H1 (cell line): Measurements from ENCODE around the gene SH3D19. TPM values are rescaled to one million over a fixed set of nuclear protein-coding genes. Genes with fewer than 3 reads are reported as not detected.

Source experiments
- CTCF ChIA-PET: fragments of 300-600 bp; sonication (Branson Sonifier 250); formaldehyde crosslinking; loops from one replicate; lab custom pipeline; 2021; ENCODE audit not compliant: partially characterized antibody; lab: Charles Lee
- POLR2A ChIA-PET: fragments of 300-600 bp; sonication (Branson Sonifier 250); formaldehyde crosslinking; loops from one replicate; lab custom pipeline; 2021; ENCODE audit warnings: inconsistent platforms; ENCODE audit not compliant: partially characterized antibody; lab: Charles Lee
- DNase-seq, 2 experiments: peaks; one replicate each; pipeline versions ENCODE4 v3.0.0 to v3.0.0-alpha.2; 2010 to 2022; ENCODE audit warnings: low spot score in 2 of 2, low read depth in 1 of 2, mixed read lengths in 1 of 2
- FAIRE-seq: peaks from 2 replicates; lab custom pipeline; 2011; peaks lifted over from hg19 to GRCh38; lab: Jason Lieb, UNC
- H2AFZ ChIP-seq: 2 replicates; pipeline ENCODE4 v1.8.1; 2012; ENCODE audit warnings: low read length, inconsistent platforms
- H2AK5ac ChIP-seq: 2 replicates; pipeline ENCODE4 v1.6.1; 2013; ENCODE audit warnings: low read depth, low read length
- H2BK120ac ChIP-seq: replicated peaks from 2 replicates; pipeline ENCODE3; 2013; ENCODE audit warnings: low read depth, low read length, inconsistent platforms
- H2BK12ac ChIP-seq: 2 replicates; pipeline ENCODE4 v1.6.1; 2013; ENCODE audit warnings: low read depth, low read length
- H2BK15ac ChIP-seq: 2 replicates; pipeline ENCODE4 v1.6.1; 2013; ENCODE audit warnings: low read length
- H2BK20ac ChIP-seq: 2 replicates; pipeline ENCODE4 v1.6.1; 2013; ENCODE audit warnings: low read length
- H2BK5ac ChIP-seq: 2 replicates; pipeline ENCODE4 v1.6.1; 2013; ENCODE audit warnings: low read depth, low read length
- H3K14ac ChIP-seq: 2 replicates; pipeline ENCODE4 v1.6.1; 2013; ENCODE audit warnings: inconsistent platforms; ENCODE audit not compliant: insufficient read length
- H3K18ac ChIP-seq: 2 replicates; pipeline ENCODE4 v1.6.1; 2013; ENCODE audit warnings: low read length; ENCODE audit errors: extremely low read depth
- H3K23ac ChIP-seq: 2 replicates; pipeline ENCODE4 v1.6.1; 2013; ENCODE audit warnings: inconsistent platforms; ENCODE audit not compliant: insufficient read length
- H3K23me2 ChIP-seq: 2 replicates; pipeline ENCODE4 v1.6.1; 2013; ENCODE audit warnings: low read depth, low read length
- H3K27ac ChIP-seq: 2 replicates; pipeline ENCODE4 v1.6.1; 2011; ENCODE audit warnings: low read depth, low read length, inconsistent platforms
- H3K27me3 ChIP-seq, 4 experiments: replicated peaks in 1 of 4; 1 replicate in 1 of 4; 2 replicates in 3 of 4; pipeline versions ENCODE4 v1.6.1 to v1.8.1; 2011 to 2013; ENCODE audit warnings: low read length in 3 of 4, mild to moderate bottlenecking in 3 of 4, inconsistent platforms in 2 of 4, mixed read lengths in 2 of 4, moderate library complexity in 1 of 4; ENCODE audit not compliant: control insufficient read depth in 3 of 4, insufficient read depth in 3 of 4; ENCODE audit errors: extremely low read depth in 1 of 4
- H3K36me3 ChIP-seq, 4 experiments: 2 replicates each; pipeline versions ENCODE4 v1.6.1 to v1.8.1; 2011 to 2013; ENCODE audit warnings: mild to moderate bottlenecking in 4 of 4, low read length in 3 of 4, moderate library complexity in 2 of 4, control low read depth in 1 of 4, inconsistent platforms in 1 of 4; ENCODE audit not compliant: insufficient read depth in 4 of 4, control insufficient read depth in 2 of 4
- H3K4ac ChIP-seq: replicated peaks from 2 replicates; pipeline ENCODE3; 2013; ENCODE audit warnings: low read length, low read depth, mixed read lengths, inconsistent platforms; ENCODE audit not compliant: insufficient read length
- H3K4me1 ChIP-seq, 4 experiments: replicated peaks in 1 of 4; 1 replicate in 1 of 4; 2 replicates in 3 of 4; pipeline versions ENCODE4 v1.6.1 to v1.8.1; 2011 to 2013; ENCODE audit warnings: low read length in 3 of 4, inconsistent platforms in 2 of 4, mixed read lengths in 1 of 4; ENCODE audit not compliant: insufficient read depth in 4 of 4, control insufficient read depth in 3 of 4
- H3K4me2 ChIP-seq, 2 experiments: 2 replicates each; pipeline versions ENCODE4 v1.6.1 to v1.8.1; 2011 to 2013; ENCODE audit warnings: low read depth in 2 of 2, low read length in 2 of 2, control low read depth in 1 of 2, inconsistent platforms in 1 of 2, mild to moderate bottlenecking in 1 of 2; ENCODE audit not compliant: insufficient read depth in 1 of 2
- H3K4me3 ChIP-seq, 4 experiments: fragments of 200-600, 300-600 bp in 1 of 4; sonication (generic), shearing (Covaris generic), sonication (Bioruptor Twin) in 1 of 4; 2 replicates each; pipeline versions ENCODE4 v1.5.1 to v1.8.1; 2011 to 2016; ENCODE audit warnings: low read length in 4 of 4, low read depth in 3 of 4, control low read depth in 2 of 4, inconsistent platforms in 2 of 4, mild to moderate bottlenecking in 2 of 4, mixed read lengths in 1 of 4, moderate library complexity in 1 of 4; ENCODE audit not compliant: insufficient read depth in 2 of 4; ENCODE audit errors: extremely low read depth in 1 of 4
- H3K56ac ChIP-seq: replicated peaks from 2 replicates; pipeline ENCODE3; 2013; ENCODE audit warnings: low read depth, mild to moderate bottlenecking, mixed read lengths, low read length, inconsistent platforms; ENCODE audit not compliant: insufficient read length
- H3K79me1 ChIP-seq: 2 replicates; pipeline ENCODE4 v1.6.1; 2013; ENCODE audit warnings: low read depth, low read length, control low read depth
- H3K79me2 ChIP-seq, 2 experiments: 2 replicates each; pipeline versions ENCODE4 v1.6.1 to v1.8.1; 2012 to 2013; ENCODE audit warnings: low read length in 2 of 2, mild to moderate bottlenecking in 2 of 2, inconsistent platforms in 1 of 2; ENCODE audit not compliant: insufficient read depth in 2 of 2, control insufficient read depth in 1 of 2
- H3K9ac ChIP-seq, 4 experiments: replicated peaks in 1 of 4; 1 replicate in 1 of 4; 2 replicates in 3 of 4; pipeline versions ENCODE4 v1.6.1 to v1.8.1; 2011 to 2013; ENCODE audit warnings: low read depth in 3 of 4, low read length in 3 of 4, control low read depth in 2 of 4, mild to moderate bottlenecking in 2 of 4, moderate library complexity in 2 of 4, inconsistent platforms in 1 of 4; ENCODE audit errors: extremely low read depth in 1 of 4
- H3K9me3 ChIP-seq, 2 experiments: 2 replicates each; pipeline versions ENCODE4 v1.6.1 to v1.8.1; 2012 to 2013; ENCODE audit warnings: mild to moderate bottlenecking in 2 of 2, moderate library complexity in 2 of 2, control low read depth in 1 of 2, inconsistent platforms in 1 of 2, low read depth in 1 of 2, low read length in 1 of 2, mixed read lengths in 1 of 2; ENCODE audit not compliant: insufficient read depth in 2 of 2
- H4K20me1 ChIP-seq, 2 experiments: replicated peaks in 1 of 2; 2 replicates each; pipeline versions ENCODE3 to v1.8.1; 2011 to 2013; ENCODE audit warnings: inconsistent platforms in 2 of 2, low read length in 2 of 2, mild to moderate bottlenecking in 1 of 2; ENCODE audit not compliant: insufficient read depth in 2 of 2, control insufficient read depth in 1 of 2
- H4K5ac ChIP-seq: 2 replicates; pipeline ENCODE4 v1.6.1; 2013; ENCODE audit warnings: low read length, low read depth, mixed read lengths, inconsistent platforms; ENCODE audit not compliant: insufficient read length
- H4K8ac ChIP-seq: 2 replicates; pipeline ENCODE4 v1.8.0; 2013; ENCODE audit warnings: mild to moderate bottlenecking, moderate library complexity, low read length, inconsistent platforms; ENCODE audit not compliant: insufficient read depth; ENCODE audit errors: extremely low read depth
- H4K91ac ChIP-seq: replicated peaks from 2 replicates; pipeline ENCODE3; 2013; ENCODE audit warnings: low read length, mixed read lengths, inconsistent platforms; ENCODE audit not compliant: insufficient read length
- ATF2 ChIP-seq: IDR thresholded peaks from 2 replicates; pipeline ENCODE4 v1.6.1; 2012; ENCODE audit warnings: low read length, inconsistent platforms
- E2F6 ChIP-seq: IDR thresholded peaks from 2 replicates; pipeline ENCODE4 v1.6.1; 2012; ENCODE audit warnings: inconsistent platforms
- EP300 ChIP-seq, 2 experiments: IDR thresholded peaks; 1 replicate in 1 of 2; 2 replicates in 1 of 2; pipeline ENCODE4 v1.6.1; 2011 to 2012; ENCODE audit warnings: low read depth in 2 of 2, low read length in 2 of 2, mild to moderate bottlenecking in 2 of 2, borderline replicate concordance in 1 of 2, inconsistent platforms in 1 of 2, moderate library complexity in 1 of 2
- JUN ChIP-seq: IDR thresholded peaks from 2 replicates; pipeline ENCODE4 v1.6.1; 2011; ENCODE audit warnings: low read depth, mild to moderate bottlenecking, improper control_type of control experiment, low read length
- RAD21 ChIP-seq, 2 experiments: IDR thresholded peaks in 1 of 2; conservative IDR thresholded peaks in 1 of 2; 2 replicates each; pipeline ENCODE4 v1.6.1; 2011; ENCODE audit warnings: low read depth in 2 of 2, low read length in 2 of 2, improper control_type of control experiment in 1 of 2, inconsistent platforms in 1 of 2, mild to moderate bottlenecking in 1 of 2, moderate library complexity in 1 of 2
- RNF2 ChIP-seq: fragments of 200-900, 300-1000 bp; sonication (generic); IDR thresholded peaks from 2 replicates; pipeline ENCODE4 v1.7.1; 2016; ENCODE audit warnings: borderline replicate concordance, low read depth, mild to moderate bottlenecking, antibody characterized with exemption, low read length; ENCODE audit not compliant: poor library complexity, severe bottlenecking; ENCODE audit errors: missing control alignments
- RXRA ChIP-seq: IDR thresholded peaks from 2 replicates; pipeline ENCODE4 v1.6.1; 2011; ENCODE audit warnings: low read depth, mild to moderate bottlenecking, low read length, moderate library complexity; ENCODE audit not compliant: insufficient read depth
- SP1 ChIP-seq: IDR thresholded peaks from 2 replicates; pipeline ENCODE4 v1.6.1; 2011; ENCODE audit warnings: low read depth, low read length
- SP2 ChIP-seq: IDR thresholded peaks from 2 replicates; pipeline ENCODE4 v1.6.1; 2012; ENCODE audit warnings: mild to moderate bottlenecking, low read length, inconsistent platforms
- SUZ12 ChIP-seq: fragments of 200-600 bp; sonication (generic); IDR thresholded peaks from 2 replicates; pipeline ENCODE4 v1.6.1; 2012; ENCODE audit warnings: mild to moderate bottlenecking, inconsistent platforms, low read length, moderate library complexity, mixed read lengths
- WGBS, 2 experiments: shearing (Covaris generic) in 1 of 2; methylation state at CpG; one replicate each; pipeline versions ENCODE4 v1.1.6 to v1.1.7; 2013 to 2015; ENCODE audit warnings: low lambda C conversion rate in 2 of 2, mixed read lengths in 2 of 2, inconsistent platforms in 1 of 2, low coverage in 1 of 2, missing lambda C conversion rate in 1 of 2; ENCODE audit not compliant: insufficient replicate concordance in 2 of 2, insufficient coverage in 1 of 2, insufficient read length in 1 of 2; ENCODE audit errors: extremely low coverage in 1 of 2, missing lambda C conversion rate in 1 of 2; 5-methylcytosine and 5-hydroxymethylcytosine counted together
- polyA plus RNA-seq, 7 experiments: library from polyadenylated mRNA; depleted of rRNA in 3 of 7; stranded (reverse) in 5 of 7; unstranded in 2 of 7; fragments of >200 nt in 5 of 7; fragments of 200-250 nt in 2 of 7; gene quantifications; 1 replicate in 5 of 7; 2 replicates in 1 of 7; 4 replicates in 1 of 7; pipeline versions ENCODE4 v1.2.1 to v1.2.3, GENCODE V29; 2011 to 2013; ENCODE audit warnings: missing spikeins in 2 of 7, mixed read lengths in 2 of 7
- total RNA-seq: library from RNA; stranded (reverse); fragmentation: NEBNext Ultra II Directional; extraction: Animal tissue kit (Norgen Biotek cat#: 25700); gene quantifications from 2 replicates; pipeline ENCODE4 v1.2.1, GENCODE V29; 2021

SH3D19 gene
- total and polyA plus RNA-seq, 2 of the 8 experiments (the other 6 are each of a cell fraction or from before 2014, with no cell fraction given) = 11.7 to 51.3 TPM

DNA sequence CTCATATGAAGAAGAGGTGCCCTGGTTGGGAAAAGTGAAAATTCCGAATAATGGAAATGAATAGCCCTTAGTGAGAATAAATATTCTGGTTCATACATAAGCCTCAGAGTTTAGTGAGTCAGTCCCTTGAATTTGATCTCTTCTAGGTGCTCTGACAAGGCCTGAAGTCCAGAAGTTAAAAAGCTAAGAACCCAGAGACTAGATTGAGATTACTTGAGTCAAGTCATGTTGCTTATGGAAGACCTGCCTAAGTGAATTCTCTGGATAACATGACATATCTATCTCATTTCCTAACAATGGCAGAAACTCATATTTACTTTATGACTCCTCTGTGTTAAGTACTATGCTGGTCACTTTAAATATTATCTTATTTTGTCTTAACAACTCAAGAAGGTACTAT is 58.9 kb downstream of the SH3D19 start:
- Histone ChIP-seq H2BK20ac (no peak overlapping the region), H3K9ac (no peak overlapping the region), H2BK15ac (no peak overlapping the region), H3K4ac (no peak overlapping the region), H3K36me3 (peaks cover 0 to 4% (median 0%) of the 10 kb centered on the region in 4 experiments; a peak in 1 of 8 replicates), H3K27me3 (no peaks in the 10 kb centered on the region), H3K27ac (no peak overlapping the region), H2BK120ac (no peak overlapping the region), H4K5ac (no peak overlapping the region), H3K4me2 (no peak overlapping the region), H3K4me3 (no peak overlapping the region), H3K79me1 (peaks cover 2% of the 10 kb centered on the region), H3K56ac (no peak overlapping the region), H4K20me1 (peaks cover 0 to 2% of the 10 kb centered on the region in 2 experiments), H4K8ac (no peak overlapping the region), H4K91ac (no peak overlapping the region), H3K14ac (no peak overlapping the region), H3K79me2 (peaks cover 0 to 35% of the 10 kb centered on the region in 2 experiments; a peak in 2 of 4 replicates), H3K4me1 (no peaks in the 10 kb centered on the region), H3K23me2 (no peaks in the 10 kb centered on the region), H2AK5ac (no peak overlapping the region), H3K9me3 (peaks cover 0 to 4% of the 10 kb centered on the region in 2 experiments; a peak in 1 of 4 replicates), H3K23ac (no peak overlapping the region), H3K18ac (no peak overlapping the region), H2BK12ac (no peak overlapping the region), H2AFZ (no peak overlapping the region), H2BK5ac (no peak overlapping the region)
- DNase-seq = no peak
- ChIA-PET POLR2A (interaction anchor here (0.9 kb wide), 1 partner anchor 19 kb away, joined by 3 read pairs; no protein-coding TSS in a partner anchor), CTCF (interaction anchor here (4.9 kb wide), 1 partner anchor 10 kb away, joined by 52 read pairs; the partner anchor contains the start of gene PRSS48)
- 93% methylated on average over 1 of the region's 1 CpG; no CpG with 5 or more reads in 1 of the 2 experiments for WGBS, 2 experiments
- no peak for FAIRE-seq
- no peak for TF ChIP-seq E2F6
- TF ChIP-seq RNF2 = no peak
- TF ChIP-seq ATF2 = no peak
- TF ChIP-seq SP1 = no peak
- no peak for TF ChIP-seq SUZ12
- no peak for TF ChIP-seq EP300 (IDR thresholded peaks at IDR 0.05; ENCODE audit: borderline replicate concordance in 1 of 2, low read depth in 2 of 2, low read length in 2 of 2)
- TF ChIP-seq JUN = no peak
- TF ChIP-seq SP2 = no peak
- TF ChIP-seq RXRA = no peak
- no peak for TF ChIP-seq RAD21 (IDR thresholded peaks at IDR 0.05 in 1 of 2, conservative IDR thresholded peaks at IDR 0.05 in 1 of 2; ENCODE audit: low read depth in 2 of 2, low read length in 2 of 2)
